H9 (cell line): ENCODE data around the gene LGALS8. TPM values are rescaled to one million over a fixed set of nuclear protein-coding genes. Genes with fewer than 3 reads are reported as not detected.

Source experiments
- DNase-seq: peaks from one replicate; pipeline ENCODE4 v3.0.0-alpha.2; 2017
- H2AFZ ChIP-seq: one replicate; pipeline ENCODE4 v1.6.1; 2013; ENCODE audit warnings: mild to moderate bottlenecking, low read length, control low read depth, moderate library complexity
- H2AK5ac ChIP-seq: 2 replicates; pipeline ENCODE4 v1.6.1; 2013; ENCODE audit warnings: low read length, control low read depth, mixed read lengths; ENCODE audit not compliant: insufficient read length
- H2BK120ac ChIP-seq: one replicate; pipeline ENCODE4 v1.6.1; 2013; ENCODE audit warnings: low read depth, mild to moderate bottlenecking, low read length, control low read depth, inconsistent platforms; ENCODE audit not compliant: poor library complexity, severe bottlenecking
- H2BK12ac ChIP-seq: 2 replicates; pipeline ENCODE4 v1.6.1; 2013; ENCODE audit warnings: low read length, control low read depth, mixed read lengths, low read depth; ENCODE audit not compliant: insufficient read length
- H2BK15ac ChIP-seq: 2 replicates; pipeline ENCODE4 v1.6.1; 2013; ENCODE audit warnings: low read depth, low read length, control low read depth
- H2BK20ac ChIP-seq: one replicate; pipeline ENCODE4 v1.6.1; 2013; ENCODE audit warnings: low read depth, mild to moderate bottlenecking, low read length, control low read depth, inconsistent platforms; ENCODE audit not compliant: poor library complexity, severe bottlenecking
- H2BK5ac ChIP-seq: 2 replicates; pipeline ENCODE4 v1.6.1; 2013; ENCODE audit warnings: low read length, control low read depth, mixed read lengths; ENCODE audit not compliant: insufficient read length
- H3K14ac ChIP-seq: 2 replicates; pipeline ENCODE4 v1.6.1; 2013; ENCODE audit warnings: low read length, control low read depth; ENCODE audit not compliant: insufficient read depth
- H3K18ac ChIP-seq: 2 replicates; pipeline ENCODE4 v1.6.1; 2013; ENCODE audit warnings: low read depth, mild to moderate bottlenecking, mixed read lengths, low read length, control low read depth; ENCODE audit not compliant: insufficient read length
- H3K23ac ChIP-seq: 2 replicates; pipeline ENCODE4 v1.6.1; 2013; ENCODE audit warnings: low read length, control low read depth, mixed read lengths, low read depth; ENCODE audit not compliant: insufficient read length
- H3K23me2 ChIP-seq: 2 replicates; pipeline ENCODE4 v1.6.1; 2013; ENCODE audit warnings: low read depth, mild to moderate bottlenecking, mixed read lengths, low read length, control low read depth; ENCODE audit not compliant: insufficient read length, poor library complexity, severe bottlenecking
- H3K27ac ChIP-seq: 2 replicates; pipeline ENCODE4 v1.5.1; 2013; ENCODE audit warnings: low read length, control low read depth, mixed read lengths, low read depth; ENCODE audit not compliant: insufficient read length
- H3K27me3 ChIP-seq: 2 replicates; pipeline ENCODE4 v1.6.1; 2013; ENCODE audit warnings: low read length, control low read depth, inconsistent platforms; ENCODE audit not compliant: insufficient read depth
- H3K4ac ChIP-seq: 2 replicates; pipeline ENCODE4 v1.6.1; 2013; ENCODE audit warnings: low read depth, mild to moderate bottlenecking, control low read depth, inconsistent platforms, low read length, moderate library complexity
- H3K4me1 ChIP-seq: 2 replicates; pipeline ENCODE4 v1.6.1; 2013; ENCODE audit warnings: low read length, control low read depth, inconsistent platforms; ENCODE audit not compliant: insufficient read depth
- H3K4me2 ChIP-seq: 2 replicates; pipeline ENCODE4 v1.6.1; 2013; ENCODE audit warnings: low read length, control low read depth, mixed read lengths; ENCODE audit not compliant: insufficient read length, insufficient read depth
- H3K56ac ChIP-seq: 2 replicates; pipeline ENCODE4 v1.6.1; 2013; ENCODE audit warnings: low read depth, mild to moderate bottlenecking, mixed read lengths, low read length, control low read depth; ENCODE audit not compliant: insufficient read length
- H3K79me1 ChIP-seq: 2 replicates; pipeline ENCODE4 v1.6.1; 2013; ENCODE audit warnings: low read depth, mild to moderate bottlenecking, moderate library complexity, low read length, control low read depth, inconsistent platforms; ENCODE audit not compliant: insufficient read depth, poor library complexity, severe bottlenecking
- H3K79me2 ChIP-seq: 2 replicates; pipeline ENCODE4 v1.6.1; 2013; ENCODE audit warnings: low read length, control low read depth, inconsistent platforms; ENCODE audit not compliant: insufficient read depth
- H3K9ac ChIP-seq: 2 replicates; pipeline ENCODE4 v1.6.1; 2013; ENCODE audit warnings: low read length, control low read depth, mixed read lengths; ENCODE audit not compliant: insufficient read length; ENCODE audit errors: extremely low read depth
- H3K9me3 ChIP-seq: one replicate; pipeline ENCODE4 v1.6.1; 2013; ENCODE audit warnings: low read depth, low read length, inconsistent platforms; ENCODE audit not compliant: control insufficient read depth
- H3T11ph ChIP-seq: one replicate; pipeline ENCODE4 v1.6.1; 2013; ENCODE audit warnings: mild to moderate bottlenecking, low read length, control low read depth, inconsistent platforms
- H4K20me1 ChIP-seq: one replicate; pipeline ENCODE4 v1.6.1; 2013; ENCODE audit not compliant: control insufficient read depth, insufficient read length, insufficient read depth
- H4K5ac ChIP-seq: 2 replicates; pipeline ENCODE4 v1.6.1; 2013; ENCODE audit warnings: low read depth, mild to moderate bottlenecking, mixed read lengths, low read length, control low read depth; ENCODE audit not compliant: insufficient read length
- H4K8ac ChIP-seq: replicated peaks from 2 replicates; pipeline ENCODE4 v1.6.1; 2013; ENCODE audit warnings: low read length, control low read depth, mixed read lengths, low read depth; ENCODE audit not compliant: insufficient read length
- H4K91ac ChIP-seq: 2 replicates; pipeline ENCODE4 v1.6.1; 2013; ENCODE audit warnings: low read depth, mild to moderate bottlenecking, moderate library complexity, mixed read lengths, low read length, control low read depth; ENCODE audit not compliant: insufficient read length
- H3K27ac Mint-ChIP-seq, 3 experiments: 2 replicates in 2 of 3; 3 replicates in 1 of 3; pipeline ENCODE4 v1.8.0; 2020 to 2021; ENCODE audit warnings: mixed read lengths in 3 of 3, mild to moderate bottlenecking in 1 of 3, moderate library complexity in 1 of 3
- H3K27me3 Mint-ChIP-seq: 2 replicates; pipeline ENCODE4 v1.8.0; 2021; ENCODE audit warnings: low read depth, mild to moderate bottlenecking, moderate library complexity, mixed read lengths
- H3K36me3 Mint-ChIP-seq, 3 experiments: 2 replicates in 2 of 3; 3 replicates in 1 of 3; pipeline ENCODE4 v1.8.0; 2020 to 2021; ENCODE audit warnings: low read depth in 3 of 3, mixed read lengths in 3 of 3; ENCODE audit not compliant: insufficient read depth in 1 of 3
- H3K4me1 Mint-ChIP-seq, 2 experiments: 2 replicates each; pipeline ENCODE4 v1.8.0; 2020; ENCODE audit warnings: mixed read lengths in 2 of 2
- H3K4me3 Mint-ChIP-seq, 2 experiments: 2 replicates in 1 of 2; 3 replicates in 1 of 2; pipeline ENCODE4 v1.8.0; 2020 to 2021; ENCODE audit warnings: mild to moderate bottlenecking in 2 of 2, mixed read lengths in 2 of 2, moderate library complexity in 1 of 2
- H3K9me3 Mint-ChIP-seq, 2 experiments: 2 replicates in 1 of 2; 3 replicates in 1 of 2; pipeline ENCODE4 v1.8.0; 2020; ENCODE audit warnings: mild to moderate bottlenecking in 2 of 2, mixed read lengths in 2 of 2, moderate library complexity in 1 of 2
- CTCF ChIP-seq: fragments of 200-600 bp; sonication (generic); conservative IDR thresholded peaks from 3 replicates; pipeline ENCODE4 v1.8.0; 2021; ENCODE audit warnings: antibody characterized with exemption, mild to moderate bottlenecking
- WGBS: extraction: QIAGEN DNeasy Blood & Tissue Kit; methylation state at CpG from one replicate; pipeline ENCODE4 v1.1.7; 2013; ENCODE audit warnings: missing lambda C conversion rate, low lambda C conversion rate, mixed read lengths; ENCODE audit not compliant: insufficient read length; ENCODE audit errors: extremely low coverage; 5-methylcytosine and 5-hydroxymethylcytosine counted together
- total RNA-seq: library from RNA; stranded (reverse); gene quantifications from 2 replicates; pipeline ENCODE4 v1.2.1, GENCODE V29; 2021

Gene LGALS8
- total RNA-seq, 1 experiment from 2014 or later = 14.2 TPM

DNA sequence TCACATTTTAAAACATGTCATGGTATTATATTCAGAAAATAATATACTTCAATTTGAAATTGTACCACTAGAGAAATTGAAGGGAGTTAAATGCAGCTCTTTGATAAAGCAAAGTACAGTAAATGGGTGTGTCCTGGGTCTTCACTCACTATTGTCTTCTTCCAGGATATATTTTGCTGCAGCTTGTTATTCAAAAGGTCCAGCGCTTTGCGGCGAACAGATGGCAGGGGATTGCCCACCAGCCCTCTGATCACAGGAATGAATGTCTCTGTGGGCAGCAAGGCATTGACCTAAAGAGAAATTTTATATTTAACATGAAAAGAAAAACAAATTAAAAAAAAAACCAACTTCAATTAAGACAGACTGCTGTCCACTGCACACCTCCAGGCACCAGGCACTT lies 35.1 kb downstream of the LGALS8 start:
- H3K9ac ChIP-seq = no peak overlapping the region
- H3K14ac ChIP-seq = no peak overlapping the region
- H3K4me2 ChIP-seq = no peak overlapping the region
- no peaks in the 10 kb centered on the region for H3K4me1 Mint-ChIP-seq
- no peak overlapping the region for H3K4ac ChIP-seq
- H3K79me2 ChIP-seq = no peaks in the 10 kb centered on the region
- no peak overlapping the region for H2AFZ ChIP-seq
- H3K23ac ChIP-seq = no peak overlapping the region
- H3K27ac Mint-ChIP-seq = no peak overlapping the region
- H3K4me3 Mint-ChIP-seq = no peak overlapping the region
- no peak overlapping the region for H3K27ac ChIP-seq
- H3K18ac ChIP-seq = no peak overlapping the region
- no peak overlapping the region for H3K56ac ChIP-seq
- no peak overlapping the region for H4K91ac ChIP-seq
- no peak overlapping the region for H4K5ac ChIP-seq
- no peak overlapping the region for H2BK5ac ChIP-seq
- H3K9me3 ChIP-seq = no peaks in the 10 kb centered on the region
- no peak overlapping the region for H2BK120ac ChIP-seq
- no peaks in the 10 kb centered on the region for H3K27me3 Mint-ChIP-seq
- no peak overlapping the region for H2BK12ac ChIP-seq
- H3K9me3 Mint-ChIP-seq = no peaks in the 10 kb centered on the region
- H2BK15ac ChIP-seq = no peak overlapping the region
- H2BK20ac ChIP-seq = no peak overlapping the region
- no peak overlapping the region for H3T11ph ChIP-seq
- H3K23me2 ChIP-seq = no peaks in the 10 kb centered on the region
- no peaks in the 10 kb centered on the region for H3K4me1 ChIP-seq
- no peaks in the 10 kb centered on the region for H3K79me1 ChIP-seq
- DNase-seq = no peak
- no CpG with 5 or more reads among the region's 3 CpGs for WGBS
- no peak for TF ChIP-seq CTCF
- H2AK5ac ChIP-seq = no peak overlapping the region
- H3K27me3 ChIP-seq = no peaks in the 10 kb centered on the region
- no peaks in the 10 kb centered on the region for H4K20me1 ChIP-seq
- H4K8ac ChIP-seq = no peak overlapping the region
- H3K36me3 Mint-ChIP-seq = peaks cover 34 to 91% (median 83%) of the 10 kb centered on the region in 3 experiments; a peak in 6 of 7 replicates
